Fibroblast of the aortic adventitia (primary cell): ENCODE data around the gene SH3BGRL2. TPM values are rescaled to one million over a fixed set of nuclear protein-coding genes. Genes with fewer than 3 reads are reported as not detected.

Source experiments
- DNase-seq: peaks from one replicate; pipeline ENCODE4 v3.0.0-alpha.2; 2010; ENCODE audit warnings: low read depth
- H3K4me3 ChIP-seq: 2 replicates; pipeline ENCODE4 v1.5.1; 2011; ENCODE audit warnings: low read depth, mild to moderate bottlenecking, control low read depth, low read length, moderate library complexity
- total RNA-seq: library from RNA; depleted of rRNA; stranded (reverse); fragments of >200 nt; gene quantifications from 2 replicates; pipeline ENCODE4 v1.2.3, GENCODE V29; 2012; ENCODE audit warnings: low replicate concordance
- TF ChIP-seq, protein P1 (sequence below): IDR thresholded peaks from 2 replicates; pipeline ENCODE4 v1.5.1; 2011; ENCODE audit warnings: mild to moderate bottlenecking, low read length, control low read depth, inconsistent platforms; ENCODE audit not compliant: insufficient read depth

The SH3BGRL2 gene
- total RNA-seq, 1 donor = 4.1 TPM

DNA sequence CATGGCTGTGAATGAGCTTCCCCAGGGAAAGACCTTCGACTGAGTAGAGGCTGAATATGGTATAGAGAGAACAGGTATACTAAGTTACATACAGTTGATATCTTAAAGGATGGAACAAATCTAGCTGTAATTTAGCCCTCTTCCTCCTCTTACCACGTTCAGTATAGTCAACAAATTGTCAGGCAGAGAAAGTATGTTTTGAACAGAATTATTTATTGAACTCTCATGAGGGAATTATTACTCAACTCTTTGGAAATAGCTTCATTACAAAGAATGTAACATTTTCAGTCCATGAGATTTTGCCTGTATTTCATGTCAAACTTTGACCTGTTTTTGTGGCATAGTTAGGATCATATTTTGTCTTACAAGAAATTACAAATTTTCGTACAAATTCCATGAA is 63.0 kb downstream of the SH3BGRL2 start:
- no peak for DNase-seq
- no peak overlapping the region for H3K4me3 ChIP-seq
- TF ChIP-seq, protein P1, sequence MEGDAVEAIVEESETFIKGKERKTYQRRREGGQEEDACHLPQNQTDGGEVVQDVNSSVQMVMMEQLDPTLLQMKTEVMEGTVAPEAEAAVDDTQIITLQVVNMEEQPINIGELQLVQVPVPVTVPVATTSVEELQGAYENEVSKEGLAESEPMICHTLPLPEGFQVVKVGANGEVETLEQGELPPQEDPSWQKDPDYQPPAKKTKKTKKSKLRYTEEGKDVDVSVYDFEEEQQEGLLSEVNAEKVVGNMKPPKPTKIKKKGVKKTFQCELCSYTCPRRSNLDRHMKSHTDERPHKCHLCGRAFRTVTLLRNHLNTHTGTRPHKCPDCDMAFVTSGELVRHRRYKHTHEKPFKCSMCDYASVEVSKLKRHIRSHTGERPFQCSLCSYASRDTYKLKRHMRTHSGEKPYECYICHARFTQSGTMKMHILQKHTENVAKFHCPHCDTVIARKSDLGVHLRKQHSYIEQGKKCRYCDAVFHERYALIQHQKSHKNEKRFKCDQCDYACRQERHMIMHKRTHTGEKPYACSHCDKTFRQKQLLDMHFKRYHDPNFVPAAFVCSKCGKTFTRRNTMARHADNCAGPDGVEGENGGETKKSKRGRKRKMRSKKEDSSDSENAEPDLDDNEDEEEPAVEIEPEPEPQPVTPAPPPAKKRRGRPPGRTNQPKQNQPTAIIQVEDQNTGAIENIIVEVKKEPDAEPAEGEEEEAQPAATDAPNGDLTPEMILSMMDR = no peak

DNA sequence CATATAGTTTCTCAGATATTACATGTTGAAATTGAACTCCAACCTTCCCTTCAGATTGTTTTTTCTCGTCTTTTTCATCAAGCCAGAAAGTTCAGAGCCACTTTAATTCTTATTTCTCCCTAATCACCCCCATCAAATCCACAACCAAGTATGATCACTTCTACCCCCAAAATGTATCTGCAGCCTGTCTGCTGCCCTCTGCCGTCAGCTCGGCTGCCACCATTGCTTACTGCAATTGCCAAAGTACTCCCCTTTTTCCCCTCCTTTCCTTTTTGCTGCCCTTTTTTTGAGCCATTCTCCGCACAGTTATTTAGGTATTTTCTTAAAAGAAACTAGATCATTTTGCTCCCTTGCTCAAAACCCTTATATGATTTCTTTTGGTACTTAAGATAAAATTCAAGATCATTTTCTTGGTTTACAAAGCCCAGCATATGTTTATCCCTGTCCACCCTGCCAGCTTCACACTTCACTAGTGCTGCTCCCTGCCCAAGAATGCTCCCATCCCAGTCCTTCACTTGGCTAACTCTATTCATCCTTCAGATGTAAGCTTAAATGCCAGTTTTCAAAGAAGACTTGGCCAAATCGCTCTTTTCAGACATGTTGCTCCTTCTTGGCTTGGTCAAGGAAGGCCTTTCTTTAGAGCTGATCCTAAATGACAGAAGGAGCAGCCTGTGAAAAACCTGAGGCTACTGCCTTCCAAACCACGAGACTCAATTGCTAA is 63.7 kb downstream of the SH3BGRL2 start:
- TF ChIP-seq, protein P1 = peak; percentile 44
- DNase-seq = peak; percentile 6
- no peak overlapping the region for H3K4me3 ChIP-seq

DNA sequence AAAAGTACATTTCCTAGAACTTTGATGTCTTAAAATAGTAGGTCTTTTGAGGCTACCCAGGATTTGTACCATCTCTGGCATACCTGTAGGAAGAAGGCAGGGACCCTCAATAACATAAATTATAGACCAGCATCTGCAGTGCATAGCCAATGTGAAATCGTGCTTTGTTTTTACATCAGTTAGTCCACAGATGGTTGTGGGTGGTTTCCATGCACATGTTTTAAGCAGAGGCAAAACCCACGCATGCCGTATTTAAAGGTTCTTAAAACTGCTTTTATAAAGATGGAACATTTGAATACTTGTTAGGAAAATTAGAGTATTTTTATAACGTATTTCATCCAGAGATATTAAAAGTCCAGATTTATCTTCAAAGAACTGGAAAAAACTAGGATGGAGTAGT is 66.3 kb downstream of the SH3BGRL2 start:
- DNase-seq = no peak
- TF ChIP-seq, protein P1 = no peak
- H3K4me3 ChIP-seq = no peak overlapping the region

DNA sequence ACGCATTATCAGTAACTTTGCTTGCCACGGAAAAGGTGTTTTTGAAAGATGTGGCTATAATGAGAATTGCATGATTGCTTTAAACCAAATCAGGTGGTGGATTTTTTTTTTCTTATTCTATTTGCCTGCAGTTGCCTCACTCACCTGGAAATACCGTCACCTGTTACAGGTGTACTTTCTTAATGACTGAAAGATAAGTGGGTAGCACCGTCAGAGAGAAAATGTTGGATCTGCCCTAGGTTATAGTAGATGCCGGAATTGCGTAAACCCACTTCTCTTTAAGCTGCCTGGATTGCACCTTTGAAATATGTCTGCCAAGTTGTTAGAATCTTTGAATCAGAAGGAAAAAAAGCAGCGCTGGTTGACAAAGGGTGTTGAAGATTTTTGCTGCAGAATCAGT is 68.5 kb downstream of the SH3BGRL2 start:
- DNase-seq = no peak
- H3K4me3 ChIP-seq = no peak overlapping the region
- TF ChIP-seq, protein P1 = no peak

DNA sequence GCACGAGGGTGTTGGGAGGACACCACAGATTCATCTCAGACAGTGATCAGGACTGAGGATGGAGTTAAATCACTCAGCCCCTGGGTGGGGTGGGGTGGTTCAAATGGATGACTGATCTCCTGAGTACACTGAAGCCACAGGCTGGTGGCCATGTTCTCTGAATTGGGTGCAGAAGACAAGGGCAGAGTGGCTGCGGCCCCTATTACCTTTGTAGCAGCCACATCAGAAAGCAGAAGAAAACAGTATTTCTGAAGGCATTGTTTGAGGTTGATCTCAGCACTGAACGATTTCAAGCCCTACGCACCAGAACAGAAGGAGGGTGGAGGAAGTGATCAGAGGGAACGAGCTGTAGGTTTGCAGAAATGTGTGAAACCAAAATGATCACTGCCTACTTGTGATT is 71.6 kb downstream of the SH3BGRL2 start:
- TF ChIP-seq, protein P1 = no peak
- no peak for DNase-seq
- no peak overlapping the region for H3K4me3 ChIP-seq

DNA sequence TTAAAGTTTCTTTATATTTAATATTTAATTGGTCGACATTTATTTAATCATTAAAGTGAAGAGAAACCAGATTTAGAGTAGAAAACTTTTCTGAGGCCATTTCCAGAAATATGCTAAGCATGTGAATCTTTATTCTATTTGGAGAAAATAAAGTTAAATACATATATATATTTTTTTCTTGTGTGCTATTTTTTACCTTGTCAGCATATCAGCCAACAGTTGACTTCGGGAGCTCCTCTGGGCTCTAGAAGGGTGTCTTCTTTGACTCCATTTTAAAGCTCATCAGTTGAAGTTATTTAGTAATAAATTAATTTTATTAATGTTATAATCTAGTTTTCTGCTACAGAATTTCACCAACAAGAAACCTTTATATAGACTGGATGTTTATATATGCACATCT is 73.1 kb downstream of the SH3BGRL2 start:
- TF ChIP-seq, protein P1 = no peak
- no peak for DNase-seq
- H3K4me3 ChIP-seq = no peak overlapping the region
